K562 (cell line): ENCODE measurements around the gene PFKL.

Experiments
- ATF7 ChIP-seq: fragments of 450-650 bp; IDR thresholded peaks from 2 replicates; pipeline ENCODE4 v1.7.1; 2014; ENCODE audit warnings: mild to moderate bottlenecking, moderate library complexity
- CREB1 ChIP-seq, 2 experiments: sonication (generic) in 1 of 2; formaldehyde crosslinking in 1 of 2; IDR thresholded peaks; 2 replicates each; pipeline versions ENCODE4 v1.6.1 to v1.8.0; 2012 to 2022; ENCODE audit warnings: inconsistent platforms in 1 of 2, mild to moderate bottlenecking in 1 of 2, missing genetic modification reagents in 1 of 2, moderate library complexity in 1 of 2
- CTCF ChIP-seq, 3 experiments: IDR thresholded peaks in 2 of 3; conservative IDR thresholded peaks in 1 of 3; 2 replicates each; pipeline ENCODE4 v1.5.1; 2011 to 2012; ENCODE audit warnings: low read length in 3 of 3, mild to moderate bottlenecking in 3 of 3, control low read depth in 2 of 3, improper control_type of control experiment in 1 of 3, inconsistent platforms in 1 of 3, low read depth in 1 of 3, mixed read lengths in 1 of 3, moderate library complexity in 1 of 3; ENCODE audit not compliant: insufficient read depth in 2 of 3
- E2F5 ChIP-seq: sonication (generic); formaldehyde crosslinking; IDR thresholded peaks from 2 replicates; pipeline ENCODE4 v1.8.0; 2022; ENCODE audit warnings: mild to moderate bottlenecking, missing genetic modification reagents
- EP300 ChIP-seq: IDR thresholded peaks from 2 replicates; pipeline ENCODE4 v1.6.1; 2012; ENCODE audit warnings: low read length, improper control_type of control experiment
- ERF ChIP-seq: fragments of 450-650 bp; formaldehyde crosslinking; IDR thresholded peaks from 2 replicates; pipeline ENCODE4 v1.4.0; 2020; ENCODE audit warnings: mild to moderate bottlenecking, mixed read lengths
- MED1 ChIP-seq: sonication (generic); formaldehyde crosslinking; IDR thresholded peaks from 2 replicates; pipeline ENCODE4 v1.8.1; 2023; ENCODE audit warnings: missing genetic modification reagents, borderline replicate concordance
- NR3C1 ChIP-seq: sonication (generic); formaldehyde crosslinking; IDR thresholded peaks from 2 replicates; pipeline ENCODE4 v1.8.1; 2022; ENCODE audit warnings: missing genetic modification reagents
- POLR2A ChIP-seq: fragments of 450-650 bp; conservative IDR thresholded peaks from 2 replicates; pipeline ENCODE4 v1.6.1; 2016
- RAD21 ChIP-seq, 2 experiments: fragments of 250-450 bp in 1 of 2; fragments of 450-650 bp in 1 of 2; sonication (Bioruptor Pico) in 1 of 2; formaldehyde crosslinking in 1 of 2; IDR thresholded peaks in 1 of 2; conservative IDR thresholded peaks in 1 of 2; 2 replicates each; pipeline versions ENCODE4 v1.4.0 to v1.8.0; 2020 to 2022; ENCODE audit warnings: mild to moderate bottlenecking in 2 of 2, moderate library complexity in 1 of 2
- RBM22 ChIP-seq: fragments of 200-400 bp; formaldehyde crosslinking; IDR thresholded peaks from 2 replicates; pipeline ENCODE4 v1.6.1; 2018; ENCODE audit warnings: low read length, low read depth; ENCODE audit not compliant: poor library complexity, severe bottlenecking
- SMC3 ChIP-seq: conservative IDR thresholded peaks from 2 replicates; pipeline ENCODE4 v1.6.1; 2011; ENCODE audit warnings: low read depth, low read length, improper control_type of control experiment; ENCODE audit not compliant: insufficient read depth
- TCF7L2 ChIP-seq: fragments of 150-350 bp; IDR thresholded peaks from 2 replicates; pipeline ENCODE4 v1.6.1; 2016; ENCODE audit warnings: low read depth, mild to moderate bottlenecking, low read length, moderate library complexity
- ZNF253 ChIP-seq: fragments of 250-450 bp; sonication (Bioruptor Pico); conservative IDR thresholded peaks from 2 replicates; pipeline ENCODE4 v1.6.1; 2021; ENCODE audit warnings: mild to moderate bottlenecking

GRCh38 chr21:44286716-44287632 is 12.9 kb upstream of the PFKL start:
- TF ChIP-seq CTCF (IDR thresholded peaks at IDR 0.05 in 2 of 3, conservative IDR thresholded peaks at IDR 0.05 in 1 of 3; ENCODE audit: insufficient read depth in 2 of 3, low read depth in 1 of 3, low read length in 3 of 3): no peak
- no peak for TF ChIP-seq SMC3
- TF ChIP-seq CREB1 (IDR thresholded peaks at IDR 0.05): no peak
- no peak for TF ChIP-seq CREB1 (CRISPR knock-in tag; IDR thresholded peaks at IDR 0.05)
- no peak for TF ChIP-seq POLR2A
- TF ChIP-seq MED1: no peak
- TF ChIP-seq EP300: no peak
- TF ChIP-seq ERF: no peak
- TF ChIP-seq RBM22: no peak
- TF ChIP-seq RAD21 (CRISPR knock-in tag; conservative IDR thresholded peaks at IDR 0.05 in 1 of 2, IDR thresholded peaks at IDR 0.05 in 1 of 2): no peak
- no peak for TF ChIP-seq ZNF253
- TF ChIP-seq E2F5 (CRISPR knock-in tag): no peak
- TF ChIP-seq ATF7: no peak
- TF ChIP-seq TCF7L2: no peak
- no peak for TF ChIP-seq NR3C1 (CRISPR knock-in tag)
